RPMI8226 (cell line): ENCODE data around the gene LIG1.

Source experiments
- DNase-seq: peaks from one replicate; pipeline ENCODE4 v3.0.0-alpha.2; 2015

The LIG1 gene

GRCh38 chr19:48181505-48181904 is 11.4 kb upstream of the LIG1 start:
- no peak for DNase-seq

GRCh38 chr19:48176226-48176625 is 6.1 kb upstream of the LIG1 start:
- DNase-seq: no peak

GRCh38 chr19:48175578-48175977 is 5.4 kb upstream of the LIG1 start:
- DNase-seq: no peak

GRCh38 chr19:48174445-48175030 is 4.4 kb upstream of the LIG1 start:
- no peak for DNase-seq

GRCh38 chr19:48171710-48172109 is 1.6 kb upstream of the LIG1 start:
- DNase-seq: no peak

GRCh38 chr19:48170817-48171347 is 738 bp upstream of the LIG1 start:
- DNase-seq: peak; percentile 25

- DNase-seq: peak; percentile 75
These were observed 586 bp downstream of the LIG1 start for GRCh38 chr19:48169578-48169938.

GRCh38 chr19:48168689-48169088 is 1.5 kb downstream of the LIG1 start:
- no peak for DNase-seq

- DNase-seq: no peak
These were observed 11.8 kb downstream of the LIG1 start for GRCh38 chr19:48158210-48158790.

- no peak for DNase-seq
These were observed 16.1 kb downstream of the LIG1 start for GRCh38 chr19:48154003-48154402.

- peak; percentile 44 for DNase-seq
These were observed 17.6 kb downstream of the LIG1 start for GRCh38 chr19:48152551-48152950.

- DNase-seq: no peak
These were observed 20.7 kb downstream of the LIG1 start for GRCh38 chr19:48149430-48149829.

GRCh38 chr19:48148576-48148975 is 21.6 kb downstream of the LIG1 start:
- DNase-seq: no peak

- DNase-seq: no peak
These were observed 22.5 kb downstream of the LIG1 start for GRCh38 chr19:48147597-48148175.

- DNase-seq: no peak
These were observed 31.1 kb downstream of the LIG1 start for GRCh38 chr19:48139053-48139452.

GRCh38 chr19:48137411-48137810 is 32.7 kb downstream of the LIG1 start:
- DNase-seq: no peak

- no peak for DNase-seq
These were observed 33.6 kb downstream of the LIG1 start for GRCh38 chr19:48136547-48136946.

- no peak for DNase-seq
These were observed 34.7 kb downstream of the LIG1 start for GRCh38 chr19:48135411-48135810.

GRCh38 chr19:48133094-48133493 is 37.0 kb downstream of the LIG1 start:
- no peak for DNase-seq

GRCh38 chr19:48127561-48127960 is 42.6 kb downstream of the LIG1 start:
- DNase-seq: no peak

- no peak for DNase-seq
These were observed 46.1 kb downstream of the LIG1 start for GRCh38 chr19:48123907-48124651.

- no peak for DNase-seq
These were observed 47.7 kb downstream of the LIG1 start for GRCh38 chr19:48122421-48122820.

GRCh38 chr19:48121909-48122371 is 48.2 kb downstream of the LIG1 start:
- no peak for DNase-seq

GRCh38 chr19:48121066-48121465 is 49.1 kb downstream of the LIG1 start:
- no peak for DNase-seq
